H1 (cell line): ENCODE data around the gene SLC24A3. TPM values are rescaled to one million over a fixed set of nuclear protein-coding genes. Genes with fewer than 3 reads are reported as not detected.

Source experiments
- polyA plus RNA-seq, 7 experiments: library from polyadenylated mRNA; depleted of rRNA in 3 of 7; stranded (reverse) in 5 of 7; unstranded in 2 of 7; fragments of >200 nt in 5 of 7; fragments of 200-250 nt in 2 of 7; gene quantifications; 1 replicate in 5 of 7; 2 replicates in 1 of 7; 4 replicates in 1 of 7; pipeline versions ENCODE4 v1.2.1 to v1.2.3, GENCODE V29; 2011 to 2013; ENCODE audit warnings: missing spikeins in 2 of 7, mixed read lengths in 2 of 7
- total RNA-seq: library from RNA; stranded (reverse); fragmentation: NEBNext Ultra II Directional; extraction: Animal tissue kit (Norgen Biotek cat#: 25700); gene quantifications from 2 replicates; pipeline ENCODE4 v1.2.1, GENCODE V29; 2021
- TF ChIP-seq, protein P1 (sequence below), 3 experiments: IDR thresholded peaks; 1 replicate in 2 of 3; 2 replicates in 1 of 3; pipeline versions ENCODE4 v1.5.1 to v1.6.1; 2011; ENCODE audit warnings: low read length in 3 of 3, mild to moderate bottlenecking in 3 of 3, inconsistent platforms in 2 of 3, low read depth in 1 of 3, moderate library complexity in 1 of 3; ENCODE audit not compliant: insufficient read depth in 1 of 3; ENCODE audit errors: control extremely low read depth in 1 of 3

SLC24A3 gene
- total and polyA plus RNA-seq, 2 of the 8 experiments (the other 6 are each of a cell fraction or from before 2014, with no cell fraction given): 4.5 to 6.3 TPM

DNA sequence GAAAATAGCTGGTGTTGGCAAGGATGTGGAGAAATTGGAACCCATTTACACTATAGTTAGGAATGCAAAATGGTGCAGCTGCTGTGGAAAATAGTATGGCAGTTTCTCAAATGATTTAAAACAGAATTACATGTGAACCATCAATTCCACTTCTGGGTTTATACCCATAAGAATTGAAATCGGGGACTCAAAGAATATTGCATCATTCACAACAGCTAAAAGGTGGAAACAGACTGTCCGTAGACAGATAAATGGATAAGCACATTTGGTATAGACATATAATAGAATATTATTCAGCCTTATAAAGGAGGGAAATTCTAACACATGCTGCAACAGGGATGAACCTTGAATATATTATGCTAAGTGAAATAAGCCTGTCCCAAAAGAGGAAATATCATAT, 355.7 kb downstream of the SLC24A3 start (continued):
- TF ChIP-seq, protein P1, sequence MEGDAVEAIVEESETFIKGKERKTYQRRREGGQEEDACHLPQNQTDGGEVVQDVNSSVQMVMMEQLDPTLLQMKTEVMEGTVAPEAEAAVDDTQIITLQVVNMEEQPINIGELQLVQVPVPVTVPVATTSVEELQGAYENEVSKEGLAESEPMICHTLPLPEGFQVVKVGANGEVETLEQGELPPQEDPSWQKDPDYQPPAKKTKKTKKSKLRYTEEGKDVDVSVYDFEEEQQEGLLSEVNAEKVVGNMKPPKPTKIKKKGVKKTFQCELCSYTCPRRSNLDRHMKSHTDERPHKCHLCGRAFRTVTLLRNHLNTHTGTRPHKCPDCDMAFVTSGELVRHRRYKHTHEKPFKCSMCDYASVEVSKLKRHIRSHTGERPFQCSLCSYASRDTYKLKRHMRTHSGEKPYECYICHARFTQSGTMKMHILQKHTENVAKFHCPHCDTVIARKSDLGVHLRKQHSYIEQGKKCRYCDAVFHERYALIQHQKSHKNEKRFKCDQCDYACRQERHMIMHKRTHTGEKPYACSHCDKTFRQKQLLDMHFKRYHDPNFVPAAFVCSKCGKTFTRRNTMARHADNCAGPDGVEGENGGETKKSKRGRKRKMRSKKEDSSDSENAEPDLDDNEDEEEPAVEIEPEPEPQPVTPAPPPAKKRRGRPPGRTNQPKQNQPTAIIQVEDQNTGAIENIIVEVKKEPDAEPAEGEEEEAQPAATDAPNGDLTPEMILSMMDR (IDR thresholded peaks at IDR 0.05; ENCODE audit: control extremely low read depth in 1 of 3, insufficient read depth in 1 of 3, low read depth in 1 of 3, low read length in 3 of 3): no peak
